Measurements from ENCODE around the gene YWHAH.

Gene YWHAH

GRCh38 chr22:31943978-31944699 is at the start of gene YWHAH:
Gene YWHAH (plus strand): TSS chr22:31944535. CDS start chr22:31944734, 199 bp downstream.
- peak; percentile 95 for DNase-seq

GRCh38 chr22:31895411-31896123 is 48.8 kb upstream of the YWHAH start:
- DNase-seq = no peak

- DNase-seq = no peak
Observed at GRCh38 chr22:31896472-31896871, 47.9 kb upstream of the YWHAH start.

- no peak for DNase-seq
Observed at GRCh38 chr22:31897842-31898805, 46.2 kb upstream of the YWHAH start.

- no peak for DNase-seq
Observed at GRCh38 chr22:31898926-31899325, 45.4 kb upstream of the YWHAH start.

GRCh38 chr22:31899669-31900068 is 44.7 kb upstream of the YWHAH start:
- no peak for DNase-seq

- DNase-seq = no peak
Observed at GRCh38 chr22:31901388-31902137, 42.8 kb upstream of the YWHAH start.

GRCh38 chr22:31904651-31905050 is 39.7 kb upstream of the YWHAH start:
- no peak for DNase-seq

- no peak for DNase-seq
Observed at GRCh38 chr22:31905356-31905755, 39.0 kb upstream of the YWHAH start.

GRCh38 chr22:31906086-31906485 is 38.2 kb upstream of the YWHAH start:
- DNase-seq = no peak

GRCh38 chr22:31906569-31906968 is 37.8 kb upstream of the YWHAH start:
- no peak for DNase-seq

- DNase-seq = no peak
Observed at GRCh38 chr22:31909977-31910376, 34.4 kb upstream of the YWHAH start.

- no peak for DNase-seq
Observed at GRCh38 chr22:31911565-31912406, 32.5 kb upstream of the YWHAH start.

GRCh38 chr22:31912407-31912743 is 32.0 kb upstream of the YWHAH start:
- DNase-seq = no peak

GRCh38 chr22:31915586-31915985 is 28.7 kb upstream of the YWHAH start:
- no peak for DNase-seq

- DNase-seq = no peak
Observed at GRCh38 chr22:31917227-31917921, 27.0 kb upstream of the YWHAH start.

- no peak for DNase-seq
Observed at GRCh38 chr22:31919730-31920129, 24.6 kb upstream of the YWHAH start.

GRCh38 chr22:31920306-31920705 is 24.0 kb upstream of the YWHAH start:
- no peak for DNase-seq

- DNase-seq = no peak
Observed at GRCh38 chr22:31921106-31921505, 23.2 kb upstream of the YWHAH start.

GRCh38 chr22:31922534-31922933 is 21.8 kb upstream of the YWHAH start:
- DNase-seq = no peak

- no peak for DNase-seq
Observed at GRCh38 chr22:31923136-31923535, 21.2 kb upstream of the YWHAH start.
